GM11168 (cell line): ENCODE measurements around the gene SCARB2.

Source experiments
- in situ Hi-C: fragments of 300-500 bp; cut with MboI; formaldehyde crosslinking; loops from one replicate; pipeline ENCODE4 v1.12.0; 2022; ENCODE audit warnings: low sequenced_read_pairs; ENCODE audit not compliant: unreplicated experiment

The SCARB2 gene

DNA sequence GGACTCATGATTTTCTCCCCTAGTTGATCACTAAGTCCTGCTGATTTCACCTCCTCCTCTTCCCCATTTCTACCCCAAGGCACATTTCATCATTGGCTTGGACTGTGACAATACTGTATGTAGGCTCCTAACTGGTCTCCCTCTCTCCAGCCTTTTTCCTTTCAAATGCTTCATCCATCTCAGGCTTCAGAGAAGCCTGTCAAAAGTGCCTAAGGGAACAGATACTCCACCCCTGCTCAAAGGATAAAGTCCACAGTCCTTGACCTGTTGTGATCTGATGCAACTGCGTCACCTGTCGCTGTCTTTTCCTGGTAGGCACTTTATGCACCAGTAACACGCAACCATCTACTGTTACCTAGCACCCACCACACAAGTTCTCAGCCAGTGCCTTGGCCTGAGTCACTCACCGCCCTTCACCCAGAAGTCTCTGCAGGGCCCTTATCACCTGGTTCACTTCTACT lies 12.8 kb downstream of the SCARB2 start:
- in situ Hi-C loops = no loop called here

DNA sequence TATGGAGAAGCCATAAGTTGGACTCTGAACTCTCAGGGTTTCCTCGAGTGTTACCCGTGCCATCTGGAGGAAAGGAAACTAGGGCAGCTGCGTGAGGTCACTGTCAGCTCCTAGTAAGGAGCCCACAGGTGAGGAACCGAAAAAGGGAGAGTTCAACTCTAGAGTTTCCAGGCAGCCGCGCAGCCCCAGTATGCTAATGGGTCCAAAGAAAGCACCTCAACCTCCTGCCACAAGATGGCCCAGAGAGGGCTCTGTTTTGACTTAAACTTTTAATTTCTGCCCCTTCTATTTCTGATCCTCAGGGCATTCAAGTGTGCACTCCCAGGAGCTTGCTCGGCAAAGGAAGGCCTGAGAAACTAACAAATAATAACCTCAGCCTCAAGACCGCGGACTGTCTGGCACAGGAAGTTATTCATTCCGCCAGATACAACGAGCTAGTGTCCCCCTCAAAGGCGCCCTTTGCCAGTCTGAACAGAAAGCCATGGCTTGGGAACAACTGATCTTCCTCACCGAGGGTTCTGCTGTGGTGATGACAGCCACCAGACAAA lies 13.9 kb downstream of the SCARB2 start:
- in situ Hi-C loops = loop anchor here (10.0 kb wide), 1 partner anchor 105 kb away; the partner anchor contains the start of gene STBD1

DNA sequence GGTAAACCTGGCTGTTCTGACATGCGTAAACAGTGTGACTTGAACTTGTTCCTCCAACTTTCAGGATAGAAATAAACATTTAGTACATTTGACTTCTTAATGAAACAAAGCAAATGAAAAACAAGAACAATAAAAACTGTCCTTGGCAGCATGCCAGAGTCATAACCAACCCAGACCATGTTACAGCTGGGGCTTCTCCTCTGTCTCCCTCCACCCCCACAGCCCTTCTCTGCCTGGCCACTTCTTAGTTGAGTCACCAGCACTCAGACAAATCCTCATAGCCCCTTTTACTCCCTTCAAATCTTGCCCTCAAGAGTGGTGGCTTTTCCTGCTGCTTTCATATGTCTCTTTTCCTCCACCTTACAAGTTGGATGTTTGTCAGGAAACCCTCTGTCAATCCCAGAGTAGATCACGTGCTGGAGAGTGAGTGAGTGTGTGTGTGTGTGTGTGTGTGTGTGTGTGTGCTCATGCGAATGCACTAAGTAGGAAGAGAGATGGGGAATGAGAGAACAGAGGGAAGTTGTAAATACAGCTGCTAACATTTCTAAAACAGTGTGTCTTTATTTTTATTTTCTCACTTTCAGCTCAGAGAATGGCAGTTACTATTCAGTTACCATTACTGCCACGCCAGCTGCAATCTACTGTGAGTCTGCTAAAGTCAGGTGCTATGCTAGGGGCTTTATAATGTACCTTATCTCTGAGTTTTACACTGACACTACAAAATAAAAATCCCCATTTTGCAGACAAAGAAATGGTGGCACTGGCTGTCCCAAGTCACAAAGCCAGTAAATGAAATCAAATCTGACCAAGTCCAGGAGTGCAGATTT lies 15.0 kb downstream of the SCARB2 start:
- in situ Hi-C loops = loop anchor here (10.0 kb wide), 1 partner anchor 106 kb away; the partner anchor contains the start of gene STBD1

DNA sequence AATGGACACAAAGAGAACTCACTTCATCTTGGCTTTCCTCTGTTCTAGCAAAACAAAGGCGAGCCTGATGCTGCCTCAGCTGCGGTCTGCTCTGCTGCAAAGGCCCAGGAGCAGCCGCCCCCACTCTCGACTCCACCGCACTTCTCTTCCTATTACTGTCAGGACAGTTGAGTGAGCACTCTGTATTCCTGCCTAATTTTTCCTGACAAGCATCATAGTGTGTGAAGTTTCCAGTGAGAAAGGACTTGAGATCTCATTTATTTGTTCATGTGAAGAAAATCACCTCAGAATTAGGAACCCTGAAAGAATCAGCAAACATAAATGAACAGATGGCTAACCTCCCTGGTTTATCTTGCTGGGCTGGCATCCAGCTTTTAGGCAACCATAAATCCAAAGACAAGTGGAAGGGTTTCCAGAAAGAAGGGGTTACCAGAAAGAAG lies 15.6 kb downstream of the SCARB2 start:
- in situ Hi-C loops = loop anchor here (10.0 kb wide), 1 partner anchor 107 kb away; the partner anchor contains the start of gene STBD1

DNA sequence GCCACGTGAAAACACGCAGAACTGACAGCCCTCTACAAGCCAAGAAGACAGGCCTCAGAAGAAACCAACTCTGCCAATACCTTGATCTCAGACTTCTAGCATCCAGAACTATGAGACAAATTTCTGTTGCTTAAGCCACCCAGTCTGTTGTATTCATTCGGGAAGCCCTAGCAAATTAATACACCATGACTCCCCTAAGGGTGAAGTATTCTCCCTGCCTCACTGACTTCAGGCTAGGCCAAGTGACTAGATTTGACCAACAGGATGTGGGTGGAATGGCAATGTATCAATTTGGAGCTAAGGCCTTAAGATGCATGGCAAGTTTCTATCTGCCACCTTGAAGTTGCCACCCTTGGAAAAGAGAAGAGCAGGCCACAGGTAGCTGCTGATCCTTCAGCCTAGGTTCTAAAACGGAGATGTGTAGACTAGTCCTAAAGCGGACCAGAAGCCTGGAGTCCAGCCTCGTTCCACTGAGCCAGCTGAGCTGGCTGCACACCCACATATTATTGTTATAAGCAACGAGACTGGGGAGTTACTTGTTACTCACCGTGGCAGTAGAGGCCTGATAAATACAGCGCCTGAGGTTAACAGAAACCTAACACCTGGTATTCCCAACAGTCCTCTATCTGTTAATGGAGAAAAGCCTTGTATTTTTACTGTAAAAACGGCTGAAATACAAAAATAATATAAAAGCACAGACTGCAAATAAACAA lies 16.4 kb downstream of the SCARB2 start:
- in situ Hi-C loops = loop anchor here (10.0 kb wide), 1 partner anchor 108 kb away; the partner anchor contains the start of gene STBD1

DNA sequence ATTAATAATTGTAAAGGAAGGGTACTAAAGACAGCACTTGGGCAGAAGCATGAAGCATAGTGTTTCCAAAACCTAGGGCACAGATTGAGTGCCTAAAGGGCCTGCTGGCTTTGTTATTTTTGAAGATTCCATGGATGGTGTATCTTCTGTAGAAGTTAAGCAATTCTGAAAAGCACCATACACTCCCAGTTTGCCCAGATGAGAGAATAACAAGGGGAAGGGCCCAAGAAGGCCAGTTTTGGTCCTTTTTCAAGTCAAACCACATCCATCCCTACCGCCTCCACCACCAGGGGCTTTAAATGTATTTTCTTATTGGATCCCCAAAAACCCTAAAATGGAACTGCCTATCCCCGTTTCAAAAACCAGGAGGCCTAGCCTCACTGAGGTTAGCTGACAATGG lies 17.2 kb downstream of the SCARB2 start:
- in situ Hi-C loops = loop anchor here (10.0 kb wide), 1 partner anchor 108 kb away; the partner anchor contains the start of gene STBD1

DNA sequence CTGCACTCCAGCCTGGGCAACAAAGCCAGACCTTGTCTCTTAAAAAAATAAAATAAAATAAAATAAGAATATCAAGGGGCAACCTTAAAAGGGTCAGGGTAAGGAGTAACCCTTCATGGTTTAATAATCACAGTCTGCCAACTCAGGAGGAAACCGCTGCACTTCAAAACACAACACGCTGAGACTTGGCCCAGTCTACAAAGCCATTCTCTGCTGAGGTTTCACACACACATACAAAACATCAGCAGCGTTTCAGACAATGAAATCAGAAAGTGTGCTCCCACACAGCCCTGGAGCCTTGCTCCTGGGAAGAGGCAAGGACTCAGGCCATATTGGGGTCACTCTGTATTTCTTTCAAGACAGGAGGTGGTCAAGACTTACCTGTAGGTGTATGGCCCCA lies 18.3 kb downstream of the SCARB2 start:
- in situ Hi-C loops = loop anchor here (10.0 kb wide), 1 partner anchor 109 kb away; the partner anchor contains the start of gene STBD1

DNA sequence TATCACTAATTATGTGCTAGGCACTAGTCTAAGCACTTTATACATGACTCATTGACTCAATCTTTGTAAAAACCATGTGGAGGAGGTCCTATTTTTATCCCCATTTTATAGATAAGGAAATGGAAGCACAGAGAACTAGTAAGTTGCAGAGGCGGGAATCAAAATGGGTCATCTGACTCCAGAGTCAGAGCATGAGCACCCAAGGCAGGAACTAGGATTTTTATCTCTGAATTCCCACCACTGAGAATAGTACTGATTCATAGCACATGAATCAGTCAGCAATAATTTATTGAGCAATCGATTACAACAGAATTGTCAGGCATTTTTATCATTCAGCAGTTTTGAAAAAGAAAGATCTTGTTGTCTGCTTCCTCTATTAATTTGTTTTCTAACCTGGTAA lies 19.3 kb downstream of the SCARB2 start:
- in situ Hi-C loops = loop anchor here (10.0 kb wide), 1 partner anchor 110 kb away; the partner anchor contains the start of gene STBD1

DNA sequence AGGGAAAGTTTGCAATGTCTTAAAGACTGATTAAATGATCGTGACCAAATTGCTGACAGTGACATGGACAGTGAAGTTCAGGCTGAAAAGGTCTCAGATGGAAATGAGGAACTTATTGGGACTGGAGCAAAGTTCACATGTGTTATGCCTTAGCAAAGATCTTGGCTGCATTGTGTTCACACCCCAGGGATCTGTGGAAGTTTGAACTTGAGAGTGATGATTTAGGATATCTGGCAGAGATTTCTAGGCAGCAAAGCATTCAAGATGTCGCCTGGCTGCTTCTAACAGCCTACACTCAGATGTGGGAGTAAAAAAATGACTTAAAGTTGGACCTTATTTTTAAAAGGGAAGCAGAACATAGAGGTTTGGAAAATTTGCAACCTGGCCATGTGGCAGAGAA lies 21.4 kb downstream of the SCARB2 start:
- in situ Hi-C loops = loop anchor here (10.0 kb wide), 1 partner anchor 113 kb away; the partner anchor contains the start of gene STBD1

DNA sequence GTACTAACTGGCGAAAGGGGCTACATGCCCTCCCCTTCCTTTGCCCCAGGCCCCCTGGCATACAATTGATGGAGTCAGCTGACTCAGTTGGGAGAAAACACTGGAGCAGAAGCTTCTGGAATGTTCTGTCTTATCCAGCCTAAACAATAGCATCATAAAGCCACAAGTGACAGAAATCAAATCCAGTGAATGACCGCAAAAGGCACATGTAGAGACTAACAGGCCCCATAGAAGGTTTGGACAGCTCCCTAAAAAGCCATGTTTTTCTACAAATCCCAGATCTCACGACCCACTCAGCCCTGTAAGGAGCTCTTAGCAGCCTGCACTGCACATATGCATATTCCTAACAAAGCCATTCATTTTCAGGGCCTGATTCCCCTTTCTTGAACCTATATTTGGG lies 25.1 kb downstream of the SCARB2 start:
- in situ Hi-C loops = loop anchor here (10.0 kb wide), 1 partner anchor 186 kb away; no protein-coding TSS in a partner anchor

DNA sequence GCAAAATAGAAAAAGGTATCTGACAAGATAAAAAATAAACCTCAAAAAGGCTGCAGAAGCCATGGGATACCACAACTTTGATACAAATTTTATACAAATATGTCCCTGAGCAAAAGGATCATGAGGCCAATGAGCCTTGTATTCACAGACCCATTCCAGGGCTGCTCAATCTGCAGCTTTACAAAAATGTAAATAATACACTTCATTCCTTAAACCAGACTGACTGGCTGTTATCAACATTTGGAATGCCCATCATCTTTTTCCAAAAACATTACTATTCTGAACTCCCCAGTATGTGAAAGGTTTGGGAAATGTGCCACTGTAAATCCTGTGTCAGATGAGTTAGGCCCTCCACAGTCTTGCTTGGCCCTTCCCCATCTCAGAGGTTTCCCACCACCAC lies 25.5 kb downstream of the SCARB2 start:
- in situ Hi-C loops = loop anchor here (10.0 kb wide), 1 partner anchor 187 kb away; no protein-coding TSS in a partner anchor

DNA sequence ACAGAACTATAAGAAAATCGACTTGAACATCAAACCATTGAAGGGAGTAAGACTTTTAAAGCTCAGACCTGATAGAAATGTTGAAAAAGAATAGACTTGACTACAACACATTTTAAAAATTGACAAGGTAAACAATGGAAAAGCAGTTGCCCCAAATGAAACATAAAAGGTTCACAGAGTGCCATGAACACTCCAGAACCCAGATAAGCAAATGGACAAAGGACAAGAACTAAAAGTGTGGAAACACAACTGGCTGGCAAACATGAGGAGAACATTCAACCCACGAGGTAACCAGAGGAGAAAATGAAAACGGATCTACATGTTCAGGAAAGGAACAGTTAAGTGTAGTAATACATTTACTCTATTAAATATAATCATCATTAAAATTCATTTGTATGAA lies 26.5 kb downstream of the SCARB2 start:
- in situ Hi-C loops = loop anchor here (10.0 kb wide), 1 partner anchor 188 kb away; no protein-coding TSS in a partner anchor

DNA sequence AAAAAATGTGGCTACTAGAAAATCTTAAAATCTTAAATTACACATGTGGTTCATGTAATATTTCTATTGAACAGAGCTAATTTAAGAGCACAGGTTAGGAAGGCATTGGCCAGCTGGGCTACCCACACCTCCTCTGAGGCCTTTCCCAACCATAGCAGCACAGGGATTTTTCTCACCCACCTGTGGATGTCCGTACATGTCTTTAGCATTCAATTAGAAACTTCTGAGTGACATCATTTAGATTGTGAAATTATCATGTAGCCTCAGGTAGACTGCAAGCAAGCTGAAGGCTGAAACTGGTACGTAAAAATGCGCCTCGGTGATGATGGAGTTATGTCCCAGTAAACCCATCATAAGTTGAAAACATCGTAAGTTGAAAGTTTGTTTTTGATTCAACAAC lies 31.2 kb downstream of the SCARB2 start:
- in situ Hi-C loops = loop anchor here (10.0 kb wide), 1 partner anchor 192 kb away; no protein-coding TSS in a partner anchor

DNA sequence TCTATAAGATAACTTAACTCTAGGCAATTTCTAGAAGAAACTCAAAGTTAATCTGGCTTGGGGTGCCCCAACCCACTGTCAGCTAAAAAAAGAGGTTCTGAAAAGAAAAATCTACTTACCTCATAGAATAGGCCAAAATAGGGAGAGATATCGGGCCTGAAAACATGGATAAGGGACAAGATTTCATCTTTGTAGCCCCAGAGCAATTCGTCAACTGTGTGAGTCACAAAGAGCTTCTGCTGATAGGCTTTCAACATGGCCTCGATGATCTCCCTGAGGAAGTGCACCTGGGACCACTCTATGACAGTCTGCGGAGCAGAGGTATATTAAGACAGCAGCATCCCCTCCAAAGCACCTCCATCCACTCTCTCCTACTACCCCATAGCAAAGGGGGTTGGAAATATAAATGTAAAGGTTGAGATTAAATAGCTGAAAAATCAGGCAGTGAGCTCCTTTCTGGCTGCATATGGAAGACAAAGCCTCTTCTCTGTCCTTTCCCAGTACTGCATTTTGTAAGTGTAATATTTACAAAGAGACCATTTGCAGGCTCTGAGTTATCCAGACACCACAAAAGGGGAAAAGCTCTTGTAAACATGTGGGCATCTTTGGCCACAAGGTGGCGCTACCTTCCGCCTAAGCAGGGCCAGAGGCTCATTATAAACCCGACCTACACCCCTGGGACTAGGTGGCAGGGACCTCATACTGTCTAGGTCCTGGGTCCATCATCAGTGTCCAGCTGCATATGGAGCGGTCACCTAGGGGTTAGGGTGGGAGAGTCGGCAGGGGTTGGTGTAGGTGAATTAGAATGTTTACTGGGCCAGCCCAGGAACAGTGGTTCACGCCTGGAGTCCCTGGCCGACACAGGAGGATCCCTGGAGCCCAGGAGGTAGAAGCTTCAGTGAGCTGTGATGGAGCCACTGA lies 34.0 kb downstream of the SCARB2 start:
- in situ Hi-C loops = loop anchor here (10.0 kb wide), 1 partner anchor 195 kb away; no protein-coding TSS in a partner anchor

DNA sequence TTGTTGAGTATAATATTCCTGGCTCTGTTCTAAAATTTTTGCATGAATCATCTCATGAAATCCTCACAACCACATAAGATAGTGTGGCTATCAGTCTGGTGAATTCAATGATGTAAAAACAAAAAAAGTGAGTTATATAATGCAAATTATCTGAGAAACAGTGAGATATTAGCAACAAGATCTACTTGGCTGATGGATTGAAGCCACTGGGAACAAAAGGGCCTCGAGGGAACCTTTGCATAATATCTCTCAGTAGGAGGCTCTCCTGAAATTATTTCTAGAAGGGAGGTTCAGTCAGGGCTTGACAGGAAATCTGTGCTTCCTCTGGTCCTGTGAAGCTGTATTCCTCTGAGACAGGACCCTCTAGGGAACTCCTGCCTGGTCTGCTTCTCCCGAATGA lies 35.3 kb downstream of the SCARB2 start:
- in situ Hi-C loops = no loop called here

DNA sequence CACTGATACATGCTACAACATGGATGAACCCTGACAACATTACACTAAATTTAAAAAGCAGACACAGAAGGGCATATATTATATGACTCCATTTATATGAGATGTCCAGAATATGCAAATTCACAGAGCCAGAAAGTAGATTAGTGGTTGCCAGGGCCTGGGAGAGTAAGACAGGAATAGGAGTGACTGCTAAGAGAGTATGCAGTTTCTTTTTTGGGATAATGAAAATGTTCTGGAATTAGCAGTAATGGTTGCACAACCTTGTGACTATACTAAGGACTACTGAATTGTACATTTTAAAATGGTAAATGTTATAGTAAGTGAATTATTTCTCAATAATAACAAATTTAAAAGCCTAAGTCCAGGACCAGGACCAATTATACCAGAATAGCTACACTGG lies 35.9 kb downstream of the SCARB2 start:
- in situ Hi-C loops = no loop called here

DNA sequence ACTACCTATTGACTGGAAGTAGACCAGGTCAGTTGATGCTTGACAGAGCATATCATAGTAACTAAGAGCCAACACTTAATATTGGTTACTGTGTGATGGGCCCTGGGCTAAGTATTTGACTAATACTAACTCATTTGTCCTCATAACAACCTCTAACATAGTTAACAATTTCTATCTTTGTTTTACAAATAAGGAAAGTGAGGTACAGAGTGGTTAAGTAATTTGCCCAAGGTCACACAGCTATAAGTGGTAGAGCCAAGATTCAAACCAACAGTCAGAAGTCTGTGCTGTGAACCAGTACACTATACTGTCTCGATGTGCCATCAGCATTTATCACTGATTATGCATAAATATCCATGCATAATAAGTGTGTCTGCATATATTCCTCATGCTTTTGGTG lies 38.3 kb downstream of the SCARB2 start:
- in situ Hi-C loops = no loop called here

DNA sequence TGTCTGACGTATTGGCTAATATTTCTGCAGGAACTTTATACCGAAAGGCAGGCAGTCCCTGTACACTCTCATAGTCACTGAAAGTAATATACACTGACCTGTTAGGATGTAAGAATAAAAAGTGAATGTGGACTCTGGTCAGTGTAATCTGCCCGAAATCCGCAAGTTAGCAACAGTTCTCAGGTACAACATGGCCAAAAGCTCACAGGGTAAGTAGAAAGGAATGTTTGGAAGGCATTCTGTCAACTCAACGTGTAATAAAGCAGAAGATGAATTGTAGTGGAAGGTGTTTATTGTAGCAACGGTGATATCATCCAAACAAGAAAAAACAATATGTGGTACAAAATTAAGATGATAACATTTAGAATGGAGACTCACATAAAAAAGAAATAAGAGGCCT lies 39.4 kb downstream of the SCARB2 start:
- in situ Hi-C loops = no loop called here

DNA sequence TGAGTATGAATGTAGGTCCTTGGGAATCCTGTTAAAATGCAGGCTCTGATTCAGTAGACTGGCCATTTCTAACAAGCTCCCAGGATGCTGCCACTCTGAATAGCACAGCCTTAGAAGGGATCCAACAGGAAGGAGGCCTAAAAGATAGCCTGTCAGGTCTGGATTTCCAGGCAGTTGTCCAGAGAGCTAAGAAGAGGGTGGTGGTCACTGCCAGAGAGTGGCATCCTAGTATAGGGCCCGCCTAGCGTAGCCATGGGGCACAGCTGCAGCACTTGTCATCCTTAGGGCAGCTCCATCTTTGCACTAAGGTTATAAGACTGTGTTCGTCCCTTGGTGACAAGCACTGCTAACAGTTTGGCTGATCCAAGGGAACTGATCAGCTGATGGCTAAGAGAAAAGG lies 44.9 kb downstream of the SCARB2 start:
- in situ Hi-C loops = no loop called here
